Measurements from ENCODE around the gene ADAMTSL1. TPM values are rescaled to one million over a fixed set of nuclear protein-coding genes. Genes with fewer than 3 reads are reported as not detected.

The ADAMTSL1 gene
- total RNA-seq, 2 donors from 2014 or later: 2.5 to 3.8 TPM

DNA sequence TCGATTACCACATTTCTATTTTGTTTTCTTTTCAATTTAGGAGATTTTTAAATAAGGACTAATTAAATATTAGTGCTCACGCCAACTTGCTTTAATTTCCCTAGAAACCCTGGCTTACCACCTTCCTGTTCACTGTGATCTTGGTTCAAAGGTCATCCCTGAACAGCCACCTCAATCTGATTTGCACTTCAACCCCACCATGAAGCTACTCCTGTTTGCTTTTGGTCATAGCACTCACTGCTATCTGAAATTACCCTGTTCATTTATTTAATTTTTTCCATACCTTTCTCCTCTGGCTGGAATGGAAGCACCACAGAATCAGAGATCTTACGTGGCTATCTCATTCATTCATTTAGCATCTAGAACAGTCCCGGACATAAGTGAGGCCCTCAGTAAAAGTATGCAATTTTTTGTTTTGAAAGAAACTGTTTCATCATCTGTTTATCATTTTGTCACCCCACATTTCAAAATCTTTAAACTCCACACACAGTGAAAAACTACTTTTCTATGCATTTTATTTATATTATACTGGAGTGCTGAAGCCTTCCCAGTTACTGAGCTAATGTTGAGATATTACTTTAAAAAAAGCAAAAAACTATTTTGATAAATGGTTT, 17.2 kb upstream of the ADAMTSL1 start:
- ATAC-seq: no peak
- intact Hi-C loops (cut with DNase I): no loop called here
- DNase-seq: no peak

DNA sequence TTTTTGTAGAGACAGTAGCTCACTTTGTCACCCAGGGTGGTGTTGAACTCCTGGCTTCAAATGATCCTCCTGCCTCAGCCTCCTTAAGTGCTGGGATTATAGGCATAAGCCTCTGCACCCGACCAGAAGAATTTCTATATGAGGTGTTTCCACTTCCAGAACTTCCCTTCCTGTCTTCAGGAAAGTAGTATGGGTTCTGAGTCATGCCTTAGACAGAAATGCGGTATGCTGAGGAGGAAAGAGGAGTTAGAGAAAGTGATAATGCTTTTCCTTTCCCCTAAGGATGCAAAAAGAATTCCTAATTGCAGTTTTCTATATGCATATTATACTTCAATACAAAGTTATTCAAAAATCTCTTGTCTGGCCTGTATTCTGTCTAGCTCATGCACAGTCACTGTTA, 16.4 kb upstream of the ADAMTSL1 start:
- intact Hi-C loops (cut with DNase I): no loop called here
- DNase-seq: no peak
- no peak for ATAC-seq

DNA sequence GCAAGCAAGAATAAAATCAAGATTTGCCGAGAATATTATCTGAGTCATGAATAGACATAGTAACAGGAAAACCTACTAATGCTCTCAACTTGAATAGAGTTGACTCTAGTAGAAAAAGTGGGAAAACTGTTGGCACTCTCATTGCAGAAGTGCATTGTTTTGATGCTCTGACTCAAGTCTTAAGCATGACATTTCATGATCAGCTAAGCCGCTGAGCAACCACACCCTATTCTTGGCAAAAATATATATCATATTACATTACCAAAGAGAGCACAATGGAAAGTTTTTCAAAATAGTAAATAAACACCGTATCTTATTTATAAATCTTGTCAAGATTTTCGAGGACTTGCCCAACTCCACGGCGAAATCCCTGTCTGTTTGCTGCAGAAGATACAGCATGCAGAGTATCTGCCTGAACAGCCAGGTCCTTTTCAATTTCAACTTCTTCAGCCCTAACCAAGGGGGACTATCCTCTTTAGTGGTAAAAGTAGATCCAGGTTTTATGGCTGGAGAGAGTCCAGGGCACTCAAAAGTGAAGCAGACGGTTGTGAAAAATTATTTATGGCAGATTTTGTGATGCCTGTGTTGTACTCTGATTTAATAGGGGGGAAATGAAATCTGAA, 13.9 kb upstream of the ADAMTSL1 start:
- intact Hi-C loops (cut with DNase I): no loop called here
- DNase-seq (no peak), ATAC-seq (no peak)

- intact Hi-C loops (cut with DNase I): no loop called here
- ATAC-seq: no peak
Measured at GRCh38 chr9:18461496-18461895, 12.5 kb upstream of the ADAMTSL1 start.

GRCh38 chr9:18463991-18464390, 10.0 kb upstream of the ADAMTSL1 start:
- DNase-seq: no peak
- intact Hi-C loops (cut with DNase I): no loop called here
- ATAC-seq: no peak

More at GRCh38 chr9:18461496-18461895, 12.5 kb upstream of the ADAMTSL1 start:
- DNase-seq: no peak

DNA sequence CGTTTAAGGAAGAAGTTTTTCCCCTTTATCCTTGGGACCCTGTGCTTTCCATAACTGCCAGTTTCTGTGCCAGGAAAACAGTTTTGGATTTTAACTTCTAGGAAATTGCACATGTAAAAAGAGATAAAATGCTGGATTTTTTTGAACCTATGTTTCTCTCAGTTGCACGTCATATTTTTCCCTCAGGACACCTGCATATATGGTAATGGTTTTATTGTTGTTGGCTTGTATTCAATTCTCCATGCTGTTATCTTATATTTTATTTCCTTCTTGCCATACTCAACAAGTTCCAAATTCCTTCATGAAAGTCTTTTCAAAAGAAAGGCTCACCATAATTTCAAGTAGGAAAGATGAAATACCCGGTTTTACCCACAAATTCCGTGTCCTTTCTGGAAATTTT, 7.9 kb upstream of the ADAMTSL1 start:
- no peak for ATAC-seq
- intact Hi-C loops (cut with DNase I): no loop called here
- no peak for DNase-seq

GRCh38 chr9:18467696-18468095, 6.3 kb upstream of the ADAMTSL1 start:
- ATAC-seq: no peak
- no peak for DNase-seq
- intact Hi-C loops (cut with DNase I): no loop called here

DNA sequence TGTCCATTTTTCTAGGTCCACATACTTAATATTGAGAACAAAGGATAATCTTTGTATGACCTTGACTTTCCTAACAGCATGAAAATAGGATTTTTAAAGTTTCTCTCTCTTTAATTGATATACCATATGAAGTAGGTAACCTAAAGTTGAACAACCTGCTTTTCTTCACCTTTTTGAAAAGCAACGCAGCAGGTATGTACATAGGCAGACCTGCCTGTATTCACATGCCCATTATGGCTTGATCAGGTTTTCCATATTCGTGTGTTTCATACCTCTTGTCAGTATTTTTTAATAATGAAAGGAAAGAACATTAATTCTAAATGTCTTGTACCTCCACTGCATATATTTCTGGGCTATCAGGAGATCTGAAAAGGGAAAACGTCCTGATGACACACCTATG, 1.5 kb upstream of the ADAMTSL1 start:
- intact Hi-C loops (cut with DNase I): no loop called here
- ATAC-seq: no peak

DNA sequence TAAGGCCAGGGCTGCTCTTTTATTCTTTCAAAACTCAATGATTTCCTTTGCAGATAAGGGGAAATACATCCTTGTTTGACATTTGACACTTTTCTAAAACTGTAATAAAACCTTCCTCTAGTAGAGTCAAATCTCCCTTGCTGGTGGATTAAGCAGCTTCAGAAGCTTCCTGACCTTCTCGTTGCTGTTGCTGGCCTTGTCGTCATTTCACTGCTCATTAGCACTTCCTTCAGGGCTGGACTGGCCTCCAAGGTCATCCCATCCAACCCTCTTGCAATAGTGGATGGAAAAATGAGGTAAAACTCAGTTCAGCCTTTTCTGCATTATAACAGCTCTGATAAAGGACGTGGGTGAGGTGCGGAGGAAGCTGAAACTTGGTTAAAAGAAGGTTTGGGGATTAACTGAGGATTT, 1.1 kb upstream of the ADAMTSL1 start:
- ATAC-seq (peak; percentile 56 to 71), DNase-seq (peak; percentile 42)
- intact Hi-C loops (cut with DNase I): no loop called here

More for the DNA sequence above, 1.5 kb upstream of the ADAMTSL1 start:
- no peak for DNase-seq

GRCh38 chr9:18474783-18475182, 830 bp downstream of the ADAMTSL1 start:
- DNase-seq: no peak
- intact Hi-C loops (cut with DNase I): no loop called here
- ATAC-seq: peak; percentile 46 to 72

DNA sequence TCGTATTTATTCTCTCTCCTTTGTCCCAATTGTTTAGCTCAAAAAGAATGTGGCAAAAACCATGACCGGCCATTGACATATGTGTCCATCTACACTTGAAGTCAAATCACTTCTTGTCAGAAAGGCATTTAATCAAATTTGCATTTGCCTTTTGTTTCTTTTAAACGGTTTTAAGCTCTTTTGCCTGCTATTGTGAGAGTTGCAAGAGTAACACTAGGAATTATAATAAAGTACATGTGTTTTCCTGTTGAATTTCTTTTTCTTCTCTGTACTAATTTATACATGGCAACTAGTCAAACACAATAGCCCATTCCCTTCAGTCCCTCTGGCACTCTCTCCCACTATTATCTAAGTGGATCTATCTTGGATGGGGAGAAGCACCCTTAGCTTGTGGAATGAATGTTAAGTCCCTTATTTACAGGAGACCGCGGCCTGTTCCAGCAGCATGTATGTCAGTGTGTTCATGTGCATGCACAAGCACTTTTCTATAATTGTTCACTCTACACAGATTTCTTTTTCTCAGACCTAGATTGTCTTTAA, 3.2 kb downstream of the ADAMTSL1 start:
- ATAC-seq: no peak
- intact Hi-C loops (cut with DNase I): no loop called here
- DNase-seq: no peak

DNA sequence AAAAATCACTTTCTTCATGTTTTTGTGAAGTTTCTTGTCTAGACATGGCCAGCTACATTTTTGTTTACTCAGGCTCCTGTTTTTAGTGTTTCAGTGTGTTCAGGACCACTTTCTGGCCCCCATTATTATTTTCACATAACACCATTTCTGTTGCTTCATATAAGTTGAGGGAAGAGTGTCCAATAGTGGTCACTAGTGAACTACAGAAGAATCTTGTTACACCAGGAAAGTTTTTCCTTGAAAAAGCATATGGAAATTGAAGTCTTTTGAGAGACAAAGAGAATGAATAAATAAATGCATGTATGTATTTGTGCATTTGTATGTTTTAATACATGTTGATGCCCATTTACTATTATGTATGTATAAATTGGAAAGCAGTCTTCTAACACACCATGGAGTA, 3.8 kb downstream of the ADAMTSL1 start:
- ATAC-seq (no peak), DNase-seq (no peak)
- intact Hi-C loops (cut with DNase I): no loop called here

- no peak for DNase-seq
- intact Hi-C loops (cut with DNase I): no loop called here
- no peak for ATAC-seq
Measured at GRCh38 chr9:18478501-18479361, 4.8 kb downstream of the ADAMTSL1 start.

DNA sequence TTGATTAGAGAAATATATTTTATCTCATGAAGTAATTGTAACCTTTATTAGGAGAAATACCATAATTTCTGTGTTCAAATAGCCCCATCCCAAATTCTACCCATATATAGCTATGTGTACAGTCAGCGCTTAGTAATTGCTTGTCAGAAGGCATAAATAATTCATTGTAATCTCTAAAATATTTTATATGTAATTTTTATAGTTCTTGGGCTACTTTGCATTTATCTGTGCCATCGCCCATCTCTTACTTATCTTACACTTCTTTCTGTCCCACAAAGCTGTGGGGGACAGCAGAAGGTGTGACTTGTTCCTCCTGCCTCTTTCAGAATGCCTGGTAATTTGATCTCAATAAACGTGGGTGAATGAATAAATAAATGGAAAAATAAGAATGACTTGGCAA, 5.5 kb downstream of the ADAMTSL1 start:
- DNase-seq: no peak
- intact Hi-C loops (cut with DNase I): no loop called here
- no peak for ATAC-seq

DNA sequence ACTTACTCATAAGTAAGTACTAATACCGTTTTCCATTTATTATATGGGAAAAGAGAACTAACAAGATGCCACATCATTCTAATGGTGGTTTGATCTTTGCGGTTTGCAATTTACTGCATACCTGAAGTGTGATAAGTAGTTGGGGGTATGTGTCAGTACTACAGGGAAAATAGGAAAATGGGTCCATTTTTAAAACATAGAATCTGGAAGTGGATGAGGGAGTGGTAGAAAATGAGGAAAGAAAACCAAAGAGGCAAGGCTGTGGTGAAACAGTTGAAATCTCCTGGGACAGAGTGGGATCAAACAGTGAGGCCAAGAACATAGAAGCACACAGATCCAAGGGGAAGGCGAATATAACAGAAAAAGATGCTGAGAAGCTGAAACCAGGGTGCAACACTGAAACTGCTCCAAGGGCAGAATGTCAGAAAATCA, 6.7 kb downstream of the ADAMTSL1 start:
- ATAC-seq (peak in 1 of 2 donors; percentile 23), DNase-seq (no peak)
- intact Hi-C loops (cut with DNase I): no loop called here

DNA sequence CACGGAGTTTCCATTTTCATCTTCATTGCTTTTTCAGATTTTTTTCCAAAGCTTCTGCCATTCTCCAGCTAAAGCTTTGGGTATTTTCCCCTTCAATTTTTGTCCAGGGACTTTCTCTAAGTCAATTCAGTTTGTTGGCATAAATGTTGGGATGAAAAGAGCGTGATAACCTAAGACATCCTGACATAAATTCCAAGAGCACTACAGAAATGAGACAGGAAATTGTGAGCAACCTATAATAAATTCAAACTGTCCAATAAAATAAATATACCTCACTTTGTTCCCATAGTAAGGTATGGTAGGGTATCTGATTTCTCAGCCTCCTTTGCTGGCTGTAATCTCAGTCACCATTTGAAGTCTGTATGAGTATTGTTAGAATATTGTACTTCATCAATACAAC, 8.4 kb downstream of the ADAMTSL1 start:
- ATAC-seq (no peak), DNase-seq (no peak)
- intact Hi-C loops (cut with DNase I): no loop called here

- no peak for ATAC-seq
Measured at GRCh38 chr9:18485714-18486113, 11.8 kb downstream of the ADAMTSL1 start.

DNA sequence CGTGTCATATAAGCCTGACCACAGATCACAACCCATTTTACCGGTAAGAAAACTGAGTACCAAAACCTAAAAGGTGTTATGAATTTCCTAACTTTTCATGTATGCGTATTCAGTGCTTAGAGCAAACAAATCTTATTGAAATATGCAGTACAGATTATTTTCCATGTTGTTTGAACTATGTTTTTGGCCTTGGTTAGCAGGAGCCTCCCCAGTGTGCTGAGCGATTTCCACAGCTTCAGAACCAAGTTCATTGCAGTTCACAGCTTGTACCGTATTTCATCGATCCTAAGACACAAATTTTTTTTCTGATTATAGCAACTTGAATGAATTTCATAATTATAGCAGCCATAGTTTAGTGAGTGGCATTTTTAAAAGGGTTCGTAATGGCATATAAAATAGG, 13.7 kb downstream of the ADAMTSL1 start:
- ATAC-seq: no peak
- intact Hi-C loops (cut with DNase I): no loop called here
- no peak for DNase-seq

More at GRCh38 chr9:18485714-18486113, 11.8 kb downstream of the ADAMTSL1 start:
- no peak for DNase-seq
- intact Hi-C loops (cut with DNase I): no loop called here

DNA sequence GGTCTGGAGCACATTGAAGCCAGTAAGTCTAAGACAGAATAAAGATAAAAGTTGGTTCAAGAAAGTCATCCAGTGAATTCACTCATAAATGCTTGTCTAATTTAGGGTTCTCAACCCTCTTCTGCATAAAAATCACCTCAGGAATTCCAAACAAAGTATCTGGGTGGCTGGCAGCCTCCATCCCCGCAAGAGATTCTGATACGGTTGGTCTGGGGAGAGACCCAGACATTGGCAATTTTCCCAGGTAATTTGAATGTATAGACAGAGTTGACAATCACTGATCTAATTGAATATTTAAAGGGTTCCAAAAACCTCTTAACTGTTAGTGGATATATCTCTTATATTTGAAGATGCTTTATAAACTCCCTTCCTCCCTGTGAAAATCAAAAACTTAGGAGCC, 14.9 kb downstream of the ADAMTSL1 start:
- intact Hi-C loops (cut with DNase I): no loop called here
- no peak for DNase-seq
- ATAC-seq: no peak

- DNase-seq: no peak
- ATAC-seq: peak in 1 of 2 donors; percentile 63
- intact Hi-C loops (cut with DNase I): no loop called here
Measured at GRCh38 chr9:18489861-18490260, 15.9 kb downstream of the ADAMTSL1 start.
